Kidney epithelial cell (primary cell): Measurements from ENCODE around the gene CBR3. TPM values are rescaled to one million over a fixed set of nuclear protein-coding genes. Genes with fewer than 3 reads are reported as not detected.
A peak's percentile ranks its signal among the peaks of the same experiment; 100 is the strongest.

Source experiments
- DNase-seq: peaks from one replicate; pipeline ENCODE4 v3.0.0-alpha.2; 2010; ENCODE audit warnings: low read depth
- H3K27me3 ChIP-seq: 2 replicates; pipeline ENCODE4 v1.6.0; 2011; ENCODE audit warnings: low read length; ENCODE audit not compliant: control insufficient read depth, insufficient read depth
- H3K36me3 ChIP-seq: 2 replicates; pipeline ENCODE4 v1.5.1; 2011; ENCODE audit warnings: low read length; ENCODE audit not compliant: control insufficient read depth, insufficient read depth
- H3K4me3 ChIP-seq: 2 replicates; pipeline ENCODE4 v1.5.1; 2011; ENCODE audit warnings: low read depth, mild to moderate bottlenecking, control low read depth, low read length
- CTCF ChIP-seq: IDR thresholded peaks from 2 replicates; pipeline ENCODE4 v1.5.1; 2011; ENCODE audit warnings: mild to moderate bottlenecking, moderate library complexity, low read length, control low read depth, inconsistent platforms; ENCODE audit not compliant: insufficient read depth, poor library complexity, severe bottlenecking
- total RNA-seq: library from RNA; depleted of rRNA; stranded (reverse); fragments of >200 nt; gene quantifications from 2 replicates; pipeline ENCODE4 v1.2.3, GENCODE V29; 2015

CBR3 gene
- total RNA-seq, 1 donor from 2014 or later, result 0.21 TPM

- no peak for DNase-seq
- H3K4me3 ChIP-seq, result no peak overlapping the region
- no peaks in the 10 kb centered on the region for H3K27me3 ChIP-seq
- no peaks in the 10 kb centered on the region for H3K36me3 ChIP-seq
- no peak for TF ChIP-seq CTCF
Measured at GRCh38 chr21:36124395-36124794, 10.5 kb upstream of the CBR3 start.

- Histone ChIP-seq H3K36me3 (no peaks in the 10 kb centered on the region), H3K4me3 (no peak overlapping the region), H3K27me3 (no peaks in the 10 kb centered on the region)
- DNase-seq, result no peak
- TF ChIP-seq CTCF, result peak; percentile 97
Measured at GRCh38 chr21:36125512-36126207, 9.2 kb upstream of the CBR3 start.

- DNase-seq, result no peak
- Histone ChIP-seq H3K4me3 (no peak overlapping the region), H3K36me3 (no peaks in the 10 kb centered on the region), H3K27me3 (no peaks in the 10 kb centered on the region)
- TF ChIP-seq CTCF, result no peak
Measured at GRCh38 chr21:36126208-36126565, 8.7 kb upstream of the CBR3 start.

- DNase-seq, result no peak
- no peaks in the 10 kb centered on the region for H3K36me3 ChIP-seq
- TF ChIP-seq CTCF, result no peak
- no peaks in the 10 kb centered on the region for H3K27me3 ChIP-seq
- H3K4me3 ChIP-seq, result no peak overlapping the region
Measured at GRCh38 chr21:36126621-36127110, 8.2 kb upstream of the CBR3 start.

- no peak for TF ChIP-seq CTCF
- no peak for DNase-seq
- no peaks in the 10 kb centered on the region for H3K27me3 ChIP-seq
Measured at GRCh38 chr21:36127250-36127904, 7.5 kb upstream of the CBR3 start.

More at GRCh38 chr21:36127250-36127904, 7.5 kb upstream of the CBR3 start:
- Histone ChIP-seq H3K4me3 (no peak overlapping the region), H3K36me3 (no peaks in the 10 kb centered on the region)
